ENCODE results near the gene SHANK1. TPM values are rescaled to one million over a fixed set of nuclear protein-coding genes. Genes with fewer than 3 reads are reported as not detected.

SHANK1 gene
- total and polyA plus RNA-seq, 12 donors: 1.5 to 22.6 (median 9.0) TPM

DNA sequence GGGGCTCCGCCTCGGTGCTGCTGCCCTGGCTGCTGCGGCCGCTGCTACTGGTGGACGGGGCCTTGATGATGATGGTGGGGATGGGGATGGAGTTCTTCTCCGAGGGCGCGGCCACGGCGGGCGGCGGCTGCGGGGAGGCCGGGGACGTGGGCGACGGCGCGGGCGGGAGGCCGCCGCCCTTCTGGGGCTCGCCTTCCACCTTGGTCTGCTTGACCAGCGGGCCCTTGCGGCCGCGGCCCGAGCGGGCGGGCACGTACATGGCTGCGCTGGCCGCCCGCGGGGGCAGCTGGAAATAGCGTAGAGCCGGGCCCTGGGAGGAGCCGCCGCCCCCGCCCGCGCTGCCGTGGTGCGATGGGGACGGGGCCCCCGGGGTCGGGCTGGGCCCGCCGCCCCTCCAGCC lies 51.2 kb downstream of the SHANK1 start:
- Histone ChIP-seq H3K9me3 (replicated peaks in 1 of 3) (no peaks in the 10 kb centered on the region), H3K27ac (no peak overlapping the region), H3K36me3 (replicated peaks in 1 of 2) (no peaks in the 10 kb centered on the region), H3K4me1 (replicated peaks in 1 of 2) (no peaks in the 10 kb centered on the region), H3K4me3 (no peak overlapping the region), H3K27me3 (peaks cover 35% of the 10 kb centered on the region)
- intact Hi-C loops (cut with DNase I): loop anchor here in 1 of 2 donors (5.0 kb wide), 1 partner anchor 114 kb away; no protein-coding TSS in a partner anchor
- no peak for DNase-seq
- no peak for TF ChIP-seq POLR2A (IDR thresholded peaks at IDR 0.05)
- TF ChIP-seq, protein P1, sequence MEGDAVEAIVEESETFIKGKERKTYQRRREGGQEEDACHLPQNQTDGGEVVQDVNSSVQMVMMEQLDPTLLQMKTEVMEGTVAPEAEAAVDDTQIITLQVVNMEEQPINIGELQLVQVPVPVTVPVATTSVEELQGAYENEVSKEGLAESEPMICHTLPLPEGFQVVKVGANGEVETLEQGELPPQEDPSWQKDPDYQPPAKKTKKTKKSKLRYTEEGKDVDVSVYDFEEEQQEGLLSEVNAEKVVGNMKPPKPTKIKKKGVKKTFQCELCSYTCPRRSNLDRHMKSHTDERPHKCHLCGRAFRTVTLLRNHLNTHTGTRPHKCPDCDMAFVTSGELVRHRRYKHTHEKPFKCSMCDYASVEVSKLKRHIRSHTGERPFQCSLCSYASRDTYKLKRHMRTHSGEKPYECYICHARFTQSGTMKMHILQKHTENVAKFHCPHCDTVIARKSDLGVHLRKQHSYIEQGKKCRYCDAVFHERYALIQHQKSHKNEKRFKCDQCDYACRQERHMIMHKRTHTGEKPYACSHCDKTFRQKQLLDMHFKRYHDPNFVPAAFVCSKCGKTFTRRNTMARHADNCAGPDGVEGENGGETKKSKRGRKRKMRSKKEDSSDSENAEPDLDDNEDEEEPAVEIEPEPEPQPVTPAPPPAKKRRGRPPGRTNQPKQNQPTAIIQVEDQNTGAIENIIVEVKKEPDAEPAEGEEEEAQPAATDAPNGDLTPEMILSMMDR (IDR thresholded peaks at IDR 0.05): no peak
- 30 to 31% methylated on average over 35 to 48 of the region's 49 CpGs; no CpG with 5 or more reads in 2 of the 4 donors for WGBS, 4 donors

DNA sequence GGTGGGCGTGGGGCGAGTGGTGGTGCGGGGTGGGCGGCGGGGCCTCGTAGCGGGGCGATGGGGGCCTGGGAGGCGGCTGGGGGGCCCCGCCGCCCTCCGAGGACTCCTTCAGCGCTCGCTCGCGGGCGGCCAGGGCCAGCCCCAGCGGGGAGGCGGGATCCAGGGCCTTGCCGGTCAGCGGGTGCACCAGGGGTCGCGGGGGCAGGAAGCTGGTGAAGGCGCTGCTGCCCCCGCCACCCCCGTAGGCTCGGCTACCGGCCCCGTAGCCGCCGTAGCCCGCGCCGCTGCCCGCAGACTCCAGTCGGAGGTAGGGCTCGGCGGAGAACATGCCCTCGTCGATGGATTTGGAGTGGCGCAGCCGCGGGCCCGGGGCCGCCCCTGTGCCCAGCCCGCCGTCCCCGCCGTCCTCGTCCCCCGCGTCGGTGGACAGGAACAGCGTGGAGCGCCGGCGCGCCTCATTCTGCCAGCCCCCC lies 51.8 kb downstream of the SHANK1 start:
- peaks cover 35% of the 10 kb centered on the region for H3K27me3 ChIP-seq
- H3K4me3 ChIP-seq: no peak overlapping the region
- no peaks in the 10 kb centered on the region for H3K4me1 ChIP-seq (replicated peaks in 1 of 2)
- intact Hi-C loops (cut with DNase I): loop anchor here in 1 of 2 donors (5.0 kb wide), 1 partner anchor 115 kb away; no protein-coding TSS in a partner anchor
- no peak overlapping the region for H3K27ac ChIP-seq
- H3K36me3 ChIP-seq (replicated peaks in 1 of 2): no peaks in the 10 kb centered on the region
- TF ChIP-seq, protein P1 (IDR thresholded peaks at IDR 0.05): no peak
- no peak for TF ChIP-seq POLR2A (IDR thresholded peaks at IDR 0.05)
- no peak for DNase-seq
- no peaks in the 10 kb centered on the region for H3K9me3 ChIP-seq (replicated peaks in 1 of 3)
- WGBS, 4 donors: 33 to 40% methylated on average over 46 to 53 of the region's 58 CpGs; no CpG with 5 or more reads in 2 of the 4 donors

DNA sequence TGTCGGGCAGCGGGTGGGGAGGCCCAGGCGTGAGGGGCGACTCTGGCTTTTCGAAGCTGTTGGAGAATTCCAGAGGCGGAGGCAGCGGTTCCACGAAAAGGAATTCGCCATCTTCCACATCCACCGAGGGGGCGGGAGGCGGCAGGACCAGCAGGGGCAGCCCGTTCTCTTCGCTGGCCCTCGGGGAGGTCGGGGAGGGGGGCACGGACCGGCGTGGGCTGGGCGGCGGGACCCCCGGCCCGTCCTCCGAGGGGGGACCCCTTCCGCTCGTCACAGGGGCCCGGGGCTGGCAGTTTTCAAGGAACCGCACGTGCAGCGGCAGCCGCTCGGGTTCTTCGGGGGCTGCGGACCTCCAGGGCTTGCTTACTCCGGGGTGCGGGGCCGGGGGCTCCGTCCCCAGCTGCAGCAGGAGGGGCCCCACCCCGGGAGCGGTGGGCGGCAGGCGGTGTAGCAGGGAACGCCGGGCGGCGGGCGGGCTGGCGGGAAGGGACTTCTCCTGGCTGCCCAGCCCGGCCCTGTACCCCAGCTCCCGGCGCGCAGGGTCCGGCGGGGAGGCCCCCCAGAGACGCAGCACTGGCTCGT lies 52.3 kb downstream of the SHANK1 start:
- Histone ChIP-seq H3K4me3 (no peak overlapping the region), H3K9me3 (replicated peaks in 1 of 3) (no peaks in the 10 kb centered on the region), H3K27me3 (peaks cover 35% of the 10 kb centered on the region), H3K4me1 (replicated peaks in 1 of 2) (no peaks in the 10 kb centered on the region), H3K36me3 (replicated peaks in 1 of 2) (no peaks in the 10 kb centered on the region), H3K27ac (no peak overlapping the region)
- intact Hi-C loops (cut with DNase I): loop anchor here in 1 of 2 donors (5.0 kb wide), 1 partner anchor 115 kb away; no protein-coding TSS in a partner anchor
- DNase-seq: no peak
- TF ChIP-seq, protein P1 (IDR thresholded peaks at IDR 0.05): no peak
- TF ChIP-seq POLR2A (IDR thresholded peaks at IDR 0.05): no peak
- WGBS, 4 donors: 30 to 67% (median 46%) methylated on average over 6 to 56 of the region's 56 CpGs

DNA sequence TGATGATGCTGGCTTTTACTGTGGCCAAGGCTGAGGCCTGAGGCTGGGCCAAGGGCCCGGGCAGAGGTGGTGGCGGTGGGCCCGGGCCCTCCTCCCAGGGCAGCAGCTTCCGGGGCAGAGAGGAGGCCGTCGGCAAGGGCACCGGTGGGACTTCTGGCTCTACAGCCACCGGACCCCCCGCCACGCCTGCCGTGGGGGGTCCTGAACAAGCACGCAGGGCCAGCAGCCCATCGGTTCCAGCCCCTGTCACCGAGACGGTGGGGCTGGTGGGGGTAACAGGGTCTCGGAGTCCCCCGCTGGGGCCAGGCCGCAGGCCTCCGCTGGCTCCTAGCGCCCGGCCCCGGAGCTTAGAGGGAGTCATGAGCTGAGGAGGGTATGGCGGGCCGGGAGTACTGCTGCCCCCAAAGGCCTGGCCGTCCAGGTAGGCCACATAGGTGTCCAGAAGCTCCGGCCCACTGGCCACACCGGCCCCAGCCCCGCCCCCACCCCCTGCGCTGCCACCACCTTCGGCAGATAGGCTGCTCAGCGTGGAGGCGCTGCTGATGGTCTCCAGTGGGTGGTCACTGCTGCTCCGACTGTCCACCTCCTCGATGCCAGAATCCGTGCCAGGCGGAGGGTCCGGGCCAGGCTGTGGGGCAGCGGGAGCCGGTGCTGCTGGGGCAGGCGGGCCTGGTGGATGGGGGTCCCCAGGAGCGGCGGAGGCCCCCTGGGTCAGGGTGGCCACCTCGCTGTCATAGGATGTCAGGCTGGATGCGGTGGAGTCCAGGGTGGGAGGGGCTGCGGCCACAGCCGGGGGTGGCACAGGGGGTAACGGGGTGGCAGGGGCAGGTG lies 53.0 kb downstream of the SHANK1 start:
- no peaks in the 10 kb centered on the region for H3K9me3 ChIP-seq (replicated peaks in 1 of 3)
- no peak overlapping the region for H3K4me3 ChIP-seq
- H3K36me3 ChIP-seq (replicated peaks in 1 of 2): no peaks in the 10 kb centered on the region
- H3K27me3 ChIP-seq: peaks cover 35% of the 10 kb centered on the region
- no peak for TF ChIP-seq POLR2A (IDR thresholded peaks at IDR 0.05)
- TF ChIP-seq, protein P1 (IDR thresholded peaks at IDR 0.05): no peak
- no peak overlapping the region for H3K27ac ChIP-seq
- 16 to 45% (median 34%) methylated on average over 2 to 47 of the region's 47 CpGs for WGBS, 4 donors
- DNase-seq: no peak
- intact Hi-C loops (cut with DNase I): loop anchor here in 1 of 2 donors (5.0 kb wide), 1 partner anchor 116 kb away; no protein-coding TSS in a partner anchor
- no peaks in the 10 kb centered on the region for H3K4me1 ChIP-seq (replicated peaks in 1 of 2)
